HepG2 (cell line): ENCODE results near the gene KCNK6.

Experiments
- EP300 ChIP-seq, 3 experiments: sonication (generic) in 1 of 3; formaldehyde crosslinking in 1 of 3; IDR thresholded peaks; 2 replicates each; pipeline versions ENCODE4 v1.5.1 to v1.6.1; 2011 to 2020; ENCODE audit warnings: low read depth in 2 of 3, low read length in 2 of 3, borderline replicate concordance in 1 of 3, improper control_type of control experiment in 1 of 3, mild to moderate bottlenecking in 1 of 3, missing genetic modification reagents in 1 of 3, moderate library complexity in 1 of 3
- MAZ ChIP-seq, 2 experiments: sonication (generic) in 1 of 2; formaldehyde crosslinking in 1 of 2; IDR thresholded peaks; 2 replicates each; pipeline versions ENCODE4 v1.5.0 to v1.6.1; 2012 to 2020; ENCODE audit warnings: low read depth in 2 of 2, mild to moderate bottlenecking in 2 of 2, borderline replicate concordance in 1 of 2, improper control_type of control experiment in 1 of 2, low read length in 1 of 2, missing genetic modification reagents in 1 of 2, moderate library complexity in 1 of 2
- POLR2AphosphoS5 ChIP-seq: IDR thresholded peaks from 2 replicates; pipeline ENCODE4 v1.6.1; 2012; ENCODE audit warnings: low read depth, low read length
- ZNF317 ChIP-seq: sonication (generic); formaldehyde crosslinking; IDR thresholded peaks from 2 replicates; pipeline ENCODE4 v1.5.0; 2020; ENCODE audit warnings: mild to moderate bottlenecking, missing genetic modification reagents

DNA sequence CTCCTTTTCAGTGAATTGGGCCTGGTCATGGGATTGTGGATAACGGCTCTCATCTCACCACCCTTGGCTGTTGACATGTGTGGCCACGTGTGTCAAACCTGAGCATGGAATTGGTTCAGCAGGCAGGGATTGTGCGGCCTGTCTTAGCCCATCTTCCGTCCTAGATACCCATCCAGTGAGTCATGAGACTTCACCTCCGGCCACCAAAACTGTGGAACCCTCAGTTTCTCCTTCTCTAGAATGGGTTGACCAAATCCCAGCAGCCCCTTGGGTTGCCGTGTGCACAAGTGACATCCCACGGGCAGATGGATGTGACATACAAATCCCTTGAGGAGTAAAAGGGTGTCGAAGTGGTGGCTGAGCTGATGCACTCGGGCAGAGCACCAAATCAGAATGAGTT, 61.5 kb downstream of the KCNK6 start:
- TF ChIP-seq EP300 (IDR thresholded peaks at IDR 0.05; ENCODE audit: low read depth in 2 of 2, low read length in 2 of 2), result no peak
- no peak for TF ChIP-seq EP300 (CRISPR knock-in tag; IDR thresholded peaks at IDR 0.05; ENCODE audit: borderline replicate concordance)
- no peak for TF ChIP-seq MAZ (IDR thresholded peaks at IDR 0.05; ENCODE audit: borderline replicate concordance, low read depth, low read length)
- TF ChIP-seq MAZ (CRISPR knock-in tag; IDR thresholded peaks at IDR 0.05; ENCODE audit: low read depth), result no peak
- no peak for TF ChIP-seq POLR2AphosphoS5
- no peak for TF ChIP-seq ZNF317 (CRISPR knock-in tag)
